Measurements from ENCODE around the gene WDR37. TPM values are rescaled to one million over a fixed set of nuclear protein-coding genes. Genes with fewer than 3 reads are reported as not detected.
A peak's percentile ranks its signal among the peaks of the same experiment; 100 is the strongest.

Gene WDR37
- total and polyA plus RNA-seq, 9 of the 15 experiments (the other 6 are each of a cell fraction or from before 2014, with no cell fraction given) = 2.3 to 11.6 (median 6.7) TPM

- TF ChIP-seq PRDM10 (IDR thresholded peaks at IDR 0.05; ENCODE audit: partially characterized antibody) (no peak), ZKSCAN1 (IDR thresholded peaks at IDR 0.05; ENCODE audit: low read depth, low read length) (no peak), ZNF583 (CRISPR knock-in tag; IDR thresholded peaks at IDR 0.05) (no peak), ATF6 (CRISPR knock-in tag; IDR thresholded peaks at IDR 0.05) (no peak), SFPQ (IDR thresholded peaks at IDR 0.05; ENCODE audit: low read depth, low read length) (no peak), FOXK1 (CRISPR knock-in tag; IDR thresholded peaks at IDR 0.05; ENCODE audit: borderline replicate concordance) (no peak), STAG1 (CRISPR knock-in tag; IDR thresholded peaks at IDR 0.05; ENCODE audit: borderline replicate concordance) (no peak), FOSL1 (tag; conservative IDR thresholded peaks at IDR 0.05) (peak; percentile 94), ZNF518B (CRISPR knock-in tag; IDR thresholded peaks at IDR 0.05) (no peak), CHD4 (IDR thresholded peaks at IDR 0.05; ENCODE audit: insufficient read depth, insufficient replicate concordance, low read depth, low read length, poor library complexity, severe bottlenecking) (no peak), POLR2G (IDR thresholded peaks at IDR 0.05; ENCODE audit: low read depth, low read length) (peak; percentile 91), ZKSCAN3 (CRISPR knock-in tag; IDR thresholded peaks at IDR 0.05) (no peak), PHF8 (IDR thresholded peaks at IDR 0.05; ENCODE audit: borderline replicate concordance, low read length) (peak; percentile 87; the same call in 1 of the 2 replicates), BACH1 (tag; IDR thresholded peaks at IDR 0.05) (no peak), ZC3H11A (IDR thresholded peaks at IDR 0.05; ENCODE audit: low read depth, low read length) (no peak)
Measured at GRCh38 chr10:1056326-1057105, at the start of gene WDR37 (continued).

Data from K562 (cell line).